Measurements from ENCODE around the gene MKLN1. TPM values are rescaled to one million over a fixed set of nuclear protein-coding genes. Genes with fewer than 3 reads are reported as not detected.

MKLN1 gene
- total and polyA plus RNA-seq, 2 donors (not counting 1 experiment from before 2014, with no cell fraction given): 8.5 to 68.4 TPM

- no peaks in the 10 kb centered on the region for H3K27me3 Mint-ChIP-seq
- 90% methylated on average over 2 of the region's 4 CpGs for WGBS (ENCODE audit: insufficient coverage)
- POLR2A ChIA-PET: no interaction called here
- Histone ChIP-seq H3K4me1 (ENCODE audit: control insufficient read depth in 2 of 2, insufficient read depth in 2 of 2, low read length in 2 of 2) (no peaks in the 10 kb centered on the region), H3K9me3 (ENCODE audit: control extremely low read depth in 1 of 3, control insufficient read depth in 2 of 3, insufficient read depth in 1 of 3, low read length in 2 of 3) (no peaks in the 10 kb centered on the region), H3K27ac (ENCODE audit: low read length in 2 of 2) (no peak overlapping the region), H4K20me1 (ENCODE audit: control insufficient read depth, insufficient read depth, low read length, poor library complexity, severe bottlenecking) (peaks cover 8% of the 10 kb centered on the region), H3K4me3 (ENCODE audit: control extremely low read depth in 1 of 5, extremely low read depth in 1 of 5, insufficient read depth in 1 of 5, low read depth in 2 of 5, low read length in 4 of 5) (no peak overlapping the region), H3K9ac (ENCODE audit: low read length) (no peak overlapping the region), H3K36me3 (replicated peaks in 1 of 2; ENCODE audit: control extremely low read depth in 1 of 2, control insufficient read depth in 1 of 2, extremely low read depth in 1 of 2, insufficient read depth in 2 of 2, low read length in 1 of 2) (peaks cover 8 to 47% of the 10 kb centered on the region in 2 experiments), H2AFZ (ENCODE audit: insufficient read depth, low read depth, low read length, poor library complexity, severe bottlenecking) (no peak overlapping the region), H3K27me3 (replicated peaks in 1 of 4; ENCODE audit: control extremely low read depth in 1 of 4, control insufficient read depth in 3 of 4, insufficient read depth in 4 of 4, low read length in 3 of 4) (no peaks in the 10 kb centered on the region), H3K79me2 (ENCODE audit: control insufficient read depth, insufficient read depth, low read length) (no peaks in the 10 kb centered on the region), H3K4me2 (replicated peaks; ENCODE audit: low read depth, low read length, poor library complexity, severe bottlenecking) (no peak overlapping the region)
- H3K4me1 Mint-ChIP-seq: no peaks in the 10 kb centered on the region
- intact Hi-C loops (cut with micrococcal nuclease): no loop called here
- no peak overlapping the region for H3K4me3 Mint-ChIP-seq
- no peak for ATAC-seq (ENCODE audit: low read depth)
- TF ChIP-seq EZH2 (IDR thresholded peaks at IDR 0.05; ENCODE audit: borderline replicate concordance, insufficient read depth, low read depth, low read length, poor library complexity, severe bottlenecking): no peak
- no peak for TF ChIP-seq CTCF (IDR thresholded peaks at IDR 0.05)
- DNase-seq: no peak
- CTCF ChIA-PET: no interaction called here
- no peak overlapping the region for H3K27ac Mint-ChIP-seq
- no peaks in the 10 kb centered on the region for H3K9me3 Mint-ChIP-seq (ENCODE audit: insufficient read depth)
Measured at GRCh38 chr7:131471250-131472004, 143.8 kb downstream of the MKLN1 start.

- H3K4me1 ChIP-seq (ENCODE audit: control insufficient read depth in 2 of 2, insufficient read depth in 2 of 2, low read length in 2 of 2): no peaks in the 10 kb centered on the region
- peaks cover 2 to 5% of the 10 kb centered on the region in 2 experiments for H3K36me3 ChIP-seq (replicated peaks in 1 of 2; ENCODE audit: control extremely low read depth in 1 of 2, control insufficient read depth in 1 of 2, extremely low read depth in 1 of 2, insufficient read depth in 2 of 2, low read length in 1 of 2)
- no peaks in the 10 kb centered on the region for H3K79me2 ChIP-seq (ENCODE audit: control insufficient read depth, insufficient read depth, low read length)
- no peaks in the 10 kb centered on the region for H3K9me3 ChIP-seq (ENCODE audit: control extremely low read depth in 1 of 3, control insufficient read depth in 2 of 3, insufficient read depth in 1 of 3, low read length in 2 of 3)
- H3K27me3 ChIP-seq (replicated peaks in 1 of 4; ENCODE audit: control extremely low read depth in 1 of 4, control insufficient read depth in 3 of 4, insufficient read depth in 4 of 4, low read length in 3 of 4): no peaks in the 10 kb centered on the region
- Mint-ChIP-seq H3K4me1 (peaks cover 8% of the 10 kb centered on the region), H3K27me3 (no peaks in the 10 kb centered on the region), H3K27ac (no peak overlapping the region), H3K4me3 (no peak overlapping the region), H3K9me3 (ENCODE audit: insufficient read depth) (no peaks in the 10 kb centered on the region)
- intact Hi-C loops (cut with micrococcal nuclease): no loop called here
- no peaks in the 10 kb centered on the region for H4K20me1 ChIP-seq (ENCODE audit: control insufficient read depth, insufficient read depth, low read length, poor library complexity, severe bottlenecking)
- CTCF ChIA-PET: no interaction called here
- no peak overlapping the region for H3K9ac ChIP-seq (ENCODE audit: low read length)
- ATAC-seq (ENCODE audit: low read depth) (no peak), DNase-seq (no peak)
- no peak overlapping the region for H2AFZ ChIP-seq (ENCODE audit: insufficient read depth, low read depth, low read length, poor library complexity, severe bottlenecking)
- WGBS (ENCODE audit: insufficient coverage): no CpG with 5 or more reads among the region's 2 CpGs
- H3K27ac ChIP-seq (ENCODE audit: low read length in 2 of 2): no peak overlapping the region
- no peak overlapping the region for H3K4me2 ChIP-seq (replicated peaks; ENCODE audit: low read depth, low read length, poor library complexity, severe bottlenecking)
- TF ChIP-seq EZH2 (IDR thresholded peaks at IDR 0.05; ENCODE audit: borderline replicate concordance, insufficient read depth, low read depth, low read length, poor library complexity, severe bottlenecking): no peak
- TF ChIP-seq CTCF (IDR thresholded peaks at IDR 0.05): no peak
- POLR2A ChIA-PET: no interaction called here
- H3K4me3 ChIP-seq (ENCODE audit: control extremely low read depth in 1 of 5, extremely low read depth in 1 of 5, insufficient read depth in 1 of 5, low read depth in 2 of 5, low read length in 4 of 5): no peak overlapping the region
Measured at GRCh38 chr7:131476740-131477139, 149.1 kb downstream of the MKLN1 start.

Measured in B cell (primary cell).